Endothelial cell of umbilical vein (primary cell): Measurements from ENCODE around the gene AP1G2. TPM values are rescaled to one million over a fixed set of nuclear protein-coding genes. Genes with fewer than 3 reads are reported as not detected.

Source experiments
- BruUV-seq: library from RNA; stranded (reverse); fragments of 400-500 nt; replicated peaks from 2 replicates; lab custom pipeline; 2021; lab: Mats Ljungman, UMichigan
- CTCF ChIA-PET: fragments of 300-600, 350-600 bp; sonication (Branson Sonifier 250); formaldehyde crosslinking; loops from one replicate; lab custom pipeline; 2021; ENCODE audit warnings: antibody characterized with exemption, inconsistent platforms; lab: Charles Lee
- POLR2A ChIA-PET: fragments of 300-600, 350-600 bp; sonication (Branson Sonifier 250); formaldehyde crosslinking; loops from one replicate; lab custom pipeline; 2021; ENCODE audit warnings: antibody characterized with exemption, inconsistent platforms; lab: Charles Lee
- DNase-seq: peaks from one replicate; pipeline ENCODE4 v3.0.0-alpha.2; 2011; ENCODE audit warnings: low read depth, low spot score
- FAIRE-seq: peaks from 2 replicates; lab custom pipeline; 2011; peaks lifted over from hg19 to GRCh38; lab: Jason Lieb, UNC
- H2AFZ ChIP-seq: 2 replicates; pipeline ENCODE4 v1.6.0; 2012; ENCODE audit warnings: low read depth, low read length, control low read depth, inconsistent platforms
- H3K27ac ChIP-seq: 2 replicates; pipeline ENCODE4 v1.5.1; 2011; ENCODE audit warnings: low read depth, mild to moderate bottlenecking, control low read depth, low read length, moderate library complexity; ENCODE audit not compliant: insufficient read depth
- H3K27me3 ChIP-seq, 2 experiments: 2 replicates each; pipeline versions ENCODE4 v1.6.0 to v1.6.1; 2011; ENCODE audit warnings: low read length in 2 of 2, mixed read lengths in 1 of 2; ENCODE audit not compliant: control insufficient read depth in 2 of 2, insufficient read depth in 2 of 2
- H3K36me3 ChIP-seq, 2 experiments: 2 replicates in 1 of 2; 3 replicates in 1 of 2; pipeline ENCODE4 v1.5.1; 2011; ENCODE audit warnings: low read length in 2 of 2, mild to moderate bottlenecking in 1 of 2, moderate library complexity in 1 of 2; ENCODE audit not compliant: control insufficient read depth in 2 of 2, insufficient read depth in 2 of 2; ENCODE audit errors: extremely low read depth in 1 of 2
- H3K4me1 ChIP-seq: 3 replicates; pipeline ENCODE4 v1.5.1; 2011; ENCODE audit warnings: mild to moderate bottlenecking, low read length; ENCODE audit not compliant: control insufficient read depth, insufficient read depth; ENCODE audit errors: extremely low read depth
- H3K4me2 ChIP-seq: 2 replicates; pipeline ENCODE4 v1.6.1; 2011; ENCODE audit warnings: low read length, control low read depth, mixed read lengths; ENCODE audit not compliant: insufficient read depth
- H3K4me3 ChIP-seq, 3 experiments: fragments of 200-600 bp in 1 of 3; sonication (generic), shearing (Covaris generic) in 1 of 3; replicated peaks in 1 of 3; 2 replicates each; pipeline ENCODE4 v1.5.1; 2011 to 2016; ENCODE audit warnings: control low read depth in 3 of 3, low read length in 3 of 3, mild to moderate bottlenecking in 2 of 3, inconsistent platforms in 1 of 3, low read depth in 1 of 3, moderate library complexity in 1 of 3; ENCODE audit not compliant: insufficient read depth in 1 of 3
- H3K79me2 ChIP-seq: 2 replicates; pipeline ENCODE4 v1.6.0; 2012; ENCODE audit warnings: low read length, inconsistent platforms; ENCODE audit not compliant: control insufficient read depth, insufficient read depth
- H3K9ac ChIP-seq: replicated peaks from 2 replicates; pipeline ENCODE3; 2011; ENCODE audit warnings: low read length, control low read depth; ENCODE audit not compliant: insufficient read depth; ENCODE audit errors: extremely low read depth
- H3K9me1 ChIP-seq: replicated peaks from 3 replicates; pipeline ENCODE4 v1.6.0; 2011; ENCODE audit warnings: mild to moderate bottlenecking, low read length; ENCODE audit not compliant: control insufficient read depth, insufficient read depth; ENCODE audit errors: extremely low read depth
- H3K9me3 ChIP-seq: replicated peaks from 2 replicates; pipeline ENCODE4 v1.5.1; 2012; ENCODE audit warnings: low read length, inconsistent platforms; ENCODE audit not compliant: control insufficient read depth, insufficient read depth
- H4K20me1 ChIP-seq: replicated peaks from 2 replicates; pipeline ENCODE3; 2011; ENCODE audit warnings: mild to moderate bottlenecking, low read length; ENCODE audit not compliant: control insufficient read depth, insufficient read depth; ENCODE audit errors: extremely low read depth
- EZH2 ChIP-seq: IDR thresholded peaks from 2 replicates; pipeline ENCODE4 v1.6.1; 2012; ENCODE audit warnings: borderline replicate concordance, low read depth, mild to moderate bottlenecking, moderate library complexity, low read length, inconsistent platforms; ENCODE audit not compliant: severe bottlenecking
- FOS ChIP-seq: IDR thresholded peaks from 2 replicates; pipeline ENCODE4 v1.6.1; 2011; ENCODE audit warnings: mild to moderate bottlenecking, low read length, moderate library complexity, borderline replicate concordance; ENCODE audit not compliant: insufficient read depth
- GATA2 ChIP-seq: IDR thresholded peaks from 2 replicates; pipeline ENCODE4 v1.7.0; 2011; ENCODE audit warnings: low read depth, mild to moderate bottlenecking, moderate library complexity, mixed read lengths, low read length; ENCODE audit not compliant: insufficient read length, insufficient read depth
- JUN ChIP-seq: IDR thresholded peaks from 2 replicates; pipeline ENCODE4 v1.6.1; 2011; ENCODE audit warnings: borderline replicate concordance, low read depth; ENCODE audit not compliant: insufficient read length, insufficient read depth
- MYC ChIP-seq: IDR thresholded peaks from one replicate; pipeline ENCODE4 v1.6.1; 2011; ENCODE audit warnings: mild to moderate bottlenecking, low read depth, low read length
- POLR2A ChIP-seq: IDR thresholded peaks from 2 replicates; pipeline ENCODE4 v1.6.1; 2012; ENCODE audit warnings: low read depth, mild to moderate bottlenecking, control low read depth, low read length
- POLR2AphosphoS5 ChIP-seq: IDR thresholded peaks from 2 replicates; pipeline ENCODE4 v1.6.1; 2012; ENCODE audit warnings: low read depth, mild to moderate bottlenecking, control low read depth, low read length, moderate library complexity; ENCODE audit not compliant: insufficient read depth
- dilution Hi-C: fragments of 300-500 bp; cut with MboI; formaldehyde crosslinking; loops from one replicate; pipeline ENCODE4 v1.15.0; 2019; ENCODE audit warnings: low sequenced_read_pairs; ENCODE audit not compliant: extremely low pct_ligation_motif_present
- intact Hi-C: fragments of 100-400 bp; cut with micrococcal nuclease; formaldehyde crosslinking; loops from one replicate; pipeline ENCODE4 v1.10.0; 2022
- polyA plus RNA-seq, 4 experiments: library from polyadenylated mRNA; depleted of rRNA in 3 of 4; stranded (reverse) in 3 of 4; unstranded in 1 of 4; fragments of >200 nt; gene quantifications; 2 replicates each; pipeline versions ENCODE4 v1.2.1 to v1.2.3, GENCODE V29; 2011 to 2012; ENCODE audit warnings: missing spikeins in 1 of 4
- total RNA-seq: library from RNA; stranded (reverse); gene quantifications from 2 replicates; pipeline ENCODE4 v1.2.3, GENCODE V29; 2021
- TF ChIP-seq, protein P1 (sequence below): IDR thresholded peaks from 2 replicates; pipeline ENCODE4 v1.6.1; 2011; ENCODE audit not compliant: insufficient read depth, insufficient read length
- TF ChIP-seq, protein P2 (sequence below), 2 donors: IDR thresholded peaks; 1 replicate in 1 of 2; 2 replicates in 1 of 2; pipeline ENCODE4 v1.5.1; 2011; ENCODE audit warnings: low read length in 2 of 2, mild to moderate bottlenecking in 2 of 2, moderate library complexity in 2 of 2, control low read depth in 1 of 2, inconsistent platforms in 1 of 2, low read depth in 1 of 2; ENCODE audit not compliant: insufficient read depth in 1 of 2; ENCODE audit errors: extremely low read depth in 1 of 2

AP1G2 gene
- total and polyA plus RNA-seq, 2 donors (not counting 3 experiments of a cell fraction or from before 2014, with no cell fraction given): 39.0 to 55.8 TPM

DNA sequence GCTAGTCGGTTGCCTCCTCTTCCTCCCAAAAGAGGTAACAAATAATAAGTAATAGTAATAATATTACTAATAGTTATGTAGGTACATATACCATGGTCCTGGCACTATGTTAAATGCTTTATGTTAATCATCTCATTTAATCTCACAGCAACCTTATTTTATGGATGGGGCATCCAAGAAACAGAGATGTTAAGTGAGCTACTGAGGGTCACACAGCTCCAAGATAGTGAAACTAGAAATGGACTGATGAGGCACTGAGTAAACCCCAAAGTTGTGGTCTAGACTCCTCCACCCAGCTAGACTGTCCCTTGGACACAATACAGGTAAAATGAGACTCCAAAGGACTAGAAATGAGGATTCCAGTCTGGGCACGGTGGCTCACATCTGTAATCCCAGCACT, 31.1 kb downstream of the AP1G2 start:
- no peak overlapping the region for H2AFZ ChIP-seq
- no peak overlapping the region for H3K9ac ChIP-seq
- BruUV-seq: no TSS peak
- H3K36me3 ChIP-seq: no peaks in the 10 kb centered on the region
- DNase-seq (no peak), FAIRE-seq (no peak)
- TF ChIP-seq, protein P1, sequence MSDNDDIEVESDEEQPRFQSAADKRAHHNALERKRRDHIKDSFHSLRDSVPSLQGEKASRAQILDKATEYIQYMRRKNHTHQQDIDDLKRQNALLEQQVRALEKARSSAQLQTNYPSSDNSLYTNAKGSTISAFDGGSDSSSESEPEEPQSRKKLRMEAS: no peak
- no peak for TF ChIP-seq JUN
- no peak for TF ChIP-seq EZH2
- TF ChIP-seq FOS: no peak
- TF ChIP-seq GATA2: no peak
- no peak for TF ChIP-seq MYC
- no peak for TF ChIP-seq POLR2AphosphoS5
- TF ChIP-seq, protein P2, sequence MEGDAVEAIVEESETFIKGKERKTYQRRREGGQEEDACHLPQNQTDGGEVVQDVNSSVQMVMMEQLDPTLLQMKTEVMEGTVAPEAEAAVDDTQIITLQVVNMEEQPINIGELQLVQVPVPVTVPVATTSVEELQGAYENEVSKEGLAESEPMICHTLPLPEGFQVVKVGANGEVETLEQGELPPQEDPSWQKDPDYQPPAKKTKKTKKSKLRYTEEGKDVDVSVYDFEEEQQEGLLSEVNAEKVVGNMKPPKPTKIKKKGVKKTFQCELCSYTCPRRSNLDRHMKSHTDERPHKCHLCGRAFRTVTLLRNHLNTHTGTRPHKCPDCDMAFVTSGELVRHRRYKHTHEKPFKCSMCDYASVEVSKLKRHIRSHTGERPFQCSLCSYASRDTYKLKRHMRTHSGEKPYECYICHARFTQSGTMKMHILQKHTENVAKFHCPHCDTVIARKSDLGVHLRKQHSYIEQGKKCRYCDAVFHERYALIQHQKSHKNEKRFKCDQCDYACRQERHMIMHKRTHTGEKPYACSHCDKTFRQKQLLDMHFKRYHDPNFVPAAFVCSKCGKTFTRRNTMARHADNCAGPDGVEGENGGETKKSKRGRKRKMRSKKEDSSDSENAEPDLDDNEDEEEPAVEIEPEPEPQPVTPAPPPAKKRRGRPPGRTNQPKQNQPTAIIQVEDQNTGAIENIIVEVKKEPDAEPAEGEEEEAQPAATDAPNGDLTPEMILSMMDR (IDR thresholded peaks at IDR 0.05; ENCODE audit: extremely low read depth in 1 of 2, insufficient read depth in 1 of 2, low read depth in 1 of 2, low read length in 2 of 2): no peak
- no peak for TF ChIP-seq POLR2A
- intact Hi-C loops (no loop called here), dilution Hi-C loops (no loop called here)
- H3K9me3 ChIP-seq: no peaks in the 10 kb centered on the region
- H3K79me2 ChIP-seq: no peaks in the 10 kb centered on the region
- H3K27me3 ChIP-seq: no peaks in the 10 kb centered on the region
- H3K4me3 ChIP-seq: no peak overlapping the region
- H3K4me1 ChIP-seq: no peaks in the 10 kb centered on the region
- no peaks in the 10 kb centered on the region for H4K20me1 ChIP-seq
- ChIA-PET POLR2A (no interaction called here), CTCF (interaction anchor here (0.7 kb wide), 1 partner anchor 23 kb away, joined by 3 read pairs; no protein-coding TSS in a partner anchor)
- no peak overlapping the region for H3K27ac ChIP-seq
- H3K4me2 ChIP-seq: no peak overlapping the region
- H3K9me1 ChIP-seq: no peaks in the 10 kb centered on the region
